IMR-90 (cell line): ENCODE measurements around the gene H1-8. TPM values are rescaled to one million over a fixed set of nuclear protein-coding genes. Genes with fewer than 3 reads are reported as not detected.

Experiments
- ATAC-seq: fragments of 200-7000 bp; cut with Tn5 transposase; 2 replicates; pipeline ENCODE4 v1.9.1; 2020; ENCODE audit warnings: low read depth, mild to moderate bottlenecking, moderate library complexity
- BruUV-seq: library from RNA; stranded (reverse); fragments of 400-500 nt; replicated peaks from 2 replicates; lab custom pipeline; 2021; lab: Mats Ljungman, UMichigan
- CTCF ChIA-PET: fragments of 300-600 bp; formaldehyde crosslinking; extraction: SDS; loops from one replicate; lab custom pipeline; 2021; ENCODE audit warnings: antibody characterized with exemption; lab: Yijun Ruan, JAX
- POLR2A ChIA-PET: fragments of 300-600 bp; sonication (Branson Sonifier 250); formaldehyde crosslinking; loops from one replicate; lab custom pipeline; 2022; ENCODE audit warnings: antibody characterized with exemption; ENCODE audit not compliant: unreplicated experiment; lab: Charles Lee
- DNase-seq: peaks from one replicate; pipeline ENCODE4 v3.0.0; 2013
- H2AFZ ChIP-seq: replicated peaks from 2 replicates; pipeline ENCODE3; 2013; ENCODE audit warnings: low read length, mild to moderate bottlenecking; ENCODE audit not compliant: poor library complexity
- H2AK5ac ChIP-seq: 2 replicates; pipeline ENCODE4 v1.6.1; 2013; ENCODE audit warnings: low read depth, low read length, inconsistent platforms
- H2AK9ac ChIP-seq: replicated peaks from 2 replicates; pipeline ENCODE3; 2013; ENCODE audit warnings: mild to moderate bottlenecking, low read depth, low read length, moderate library complexity; ENCODE audit not compliant: poor library complexity
- H2BK120ac ChIP-seq: 2 replicates; pipeline ENCODE4 v1.6.1; 2013; ENCODE audit warnings: low read depth, low read length, inconsistent platforms
- H2BK15ac ChIP-seq: 3 replicates; pipeline ENCODE4 v1.6.1; 2013; ENCODE audit warnings: low read depth, low read length, inconsistent platforms
- H2BK20ac ChIP-seq: 2 replicates; pipeline ENCODE4 v1.6.1; 2013; ENCODE audit warnings: low read depth, mild to moderate bottlenecking, inconsistent platforms, low read length, moderate library complexity
- H2BK5ac ChIP-seq: 2 replicates; pipeline ENCODE4 v1.6.1; 2013; ENCODE audit warnings: mild to moderate bottlenecking, low read depth, low read length, inconsistent platforms; ENCODE audit not compliant: poor library complexity, severe bottlenecking
- H3K14ac ChIP-seq: replicated peaks from 2 replicates; pipeline ENCODE4 v1.6.1; 2013; ENCODE audit warnings: low read depth, low read length, inconsistent platforms
- H3K18ac ChIP-seq: 2 replicates; pipeline ENCODE4 v1.6.1; 2013; ENCODE audit warnings: low read depth, low read length, control low read depth
- H3K23ac ChIP-seq: 2 replicates; pipeline ENCODE4 v1.6.1; 2013; ENCODE audit warnings: low read depth, low read length, inconsistent platforms
- H3K27ac ChIP-seq: 2 replicates; pipeline ENCODE4 v1.5.1; 2013; ENCODE audit warnings: mild to moderate bottlenecking, control low read depth, low read length; ENCODE audit not compliant: insufficient read depth
- H3K27me3 ChIP-seq: 2 replicates; pipeline ENCODE4 v1.6.1; 2013; ENCODE audit warnings: low read length; ENCODE audit not compliant: control insufficient read depth, insufficient read depth
- H3K36me3 ChIP-seq: 2 replicates; pipeline ENCODE4 v1.6.1; 2013; ENCODE audit warnings: low read length, mixed read lengths; ENCODE audit not compliant: control insufficient read depth, insufficient read depth
- H3K4ac ChIP-seq: 2 replicates; pipeline ENCODE4 v1.6.1; 2013; ENCODE audit warnings: low read depth, low read length, inconsistent platforms
- H3K4me1 ChIP-seq: 2 replicates; pipeline ENCODE4 v1.6.1; 2013; ENCODE audit warnings: low read length, mixed read lengths; ENCODE audit not compliant: control insufficient read depth, insufficient read depth
- H3K4me2 ChIP-seq: 2 replicates; pipeline ENCODE4 v1.6.1; 2013; ENCODE audit warnings: low read depth, mild to moderate bottlenecking, control low read depth, low read length, moderate library complexity
- H3K4me3 ChIP-seq: 2 replicates; pipeline ENCODE4 v1.5.1; 2013; ENCODE audit warnings: low read depth, mild to moderate bottlenecking, control low read depth, low read length, moderate library complexity; ENCODE audit not compliant: insufficient read depth
- H3K56ac ChIP-seq: 2 replicates; pipeline ENCODE4 v1.6.1; 2013; ENCODE audit warnings: low read length, inconsistent platforms; ENCODE audit not compliant: insufficient read depth; ENCODE audit errors: extremely low read depth
- H3K79me1 ChIP-seq, 2 experiments: 2 replicates each; pipeline ENCODE4 v1.6.1; 2013; ENCODE audit warnings: low read length in 2 of 2, inconsistent platforms in 1 of 2, low read depth in 1 of 2
- H3K9ac ChIP-seq: 2 replicates; pipeline ENCODE4 v1.6.1; 2013; ENCODE audit warnings: low read depth, low read length, control low read depth
- H3K9me1 ChIP-seq: 2 replicates; pipeline ENCODE4 v1.6.1; 2013; ENCODE audit warnings: low read length, inconsistent platforms; ENCODE audit not compliant: insufficient read depth
- H3K9me3 ChIP-seq: 2 replicates; pipeline ENCODE4 v1.6.1; 2013; ENCODE audit warnings: low read length; ENCODE audit not compliant: control insufficient read depth, insufficient read depth
- H4K20me1 ChIP-seq: 2 replicates; pipeline ENCODE4 v1.6.1; 2013; ENCODE audit warnings: low read length, inconsistent platforms; ENCODE audit not compliant: insufficient read depth
- H4K5ac ChIP-seq: 2 replicates; pipeline ENCODE4 v1.6.1; 2013; ENCODE audit warnings: mild to moderate bottlenecking, low read depth, low read length, control low read depth
- H4K8ac ChIP-seq, 2 experiments: 2 replicates each; pipeline ENCODE4 v1.6.1; 2013; ENCODE audit warnings: low read depth in 2 of 2, low read length in 2 of 2, control low read depth in 1 of 2, inconsistent platforms in 1 of 2
- H4K91ac ChIP-seq: 2 replicates; pipeline ENCODE4 v1.6.1; 2013; ENCODE audit warnings: low read depth, low read length, inconsistent platforms; ENCODE audit not compliant: insufficient read depth
- BHLHE40 ChIP-seq: fragments of 150-350 bp; IDR thresholded peaks from 2 replicates; pipeline ENCODE4 v1.6.1; 2016; ENCODE audit warnings: mild to moderate bottlenecking, low read depth, low read length
- CEBPB ChIP-seq: IDR thresholded peaks from 2 replicates; pipeline ENCODE4 v1.6.1; 2012; ENCODE audit warnings: low read depth, low read length, improper control_type of control experiment
- CHD1 ChIP-seq: IDR thresholded peaks from 2 replicates; pipeline ENCODE4 v1.6.1; 2012; ENCODE audit warnings: low read depth, low read length, improper control_type of control experiment
- CTCF ChIP-seq: conservative IDR thresholded peaks from 2 replicates; pipeline ENCODE4 v1.5.1; 2012; ENCODE audit warnings: mild to moderate bottlenecking, low read depth, low read length, improper control_type of control experiment
- ELK1 ChIP-seq: fragments of 150-350 bp; IDR thresholded peaks from 2 replicates; pipeline ENCODE4 v1.6.1; 2016; ENCODE audit warnings: low read depth, mild to moderate bottlenecking, low read length, moderate library complexity, borderline replicate concordance
- FOS ChIP-seq: fragments of 150-350 bp; IDR thresholded peaks from 2 replicates; pipeline ENCODE4 v1.6.1; 2016; ENCODE audit warnings: low read depth, low read length
- MXI1 ChIP-seq: IDR thresholded peaks from 2 replicates; pipeline ENCODE4 v1.6.1; 2012; ENCODE audit warnings: low read depth, mild to moderate bottlenecking, low read length, moderate library complexity, borderline replicate concordance
- NFE2L2 ChIP-seq: fragments of 150-350 bp; IDR thresholded peaks from 2 replicates; pipeline ENCODE4 v1.6.1; 2016; ENCODE audit warnings: low read depth, mild to moderate bottlenecking, low read length
- POLR2A ChIP-seq: IDR thresholded peaks from 2 replicates; pipeline ENCODE4 v1.6.1; 2012; ENCODE audit warnings: mild to moderate bottlenecking, low read depth, low read length
- RFX5 ChIP-seq: IDR thresholded peaks from 2 replicates; pipeline ENCODE4 v1.8.0; 2012; ENCODE audit warnings: low read depth, mild to moderate bottlenecking, low read length, moderate library complexity
- SMC3 ChIP-seq: fragments of 150-350 bp; IDR thresholded peaks from 2 replicates; pipeline ENCODE4 v1.6.1; 2016; ENCODE audit warnings: low read depth, mild to moderate bottlenecking, antibody characterized with exemption, low read length, moderate library complexity
- USF2 ChIP-seq: fragments of 150-350 bp; IDR thresholded peaks from 2 replicates; pipeline ENCODE4 v1.6.1; 2017; ENCODE audit warnings: mild to moderate bottlenecking, antibody characterized with exemption, low read length, low read depth
- WGBS, 2 experiments: methylation state at CpG; one replicate each; pipeline versions ENCODE4 v1.1.5 to v1.1.7; 2013; ENCODE audit warnings: missing lambda C conversion rate in 2 of 2; ENCODE audit not compliant: insufficient read length in 1 of 2; ENCODE audit errors: extremely low coverage in 2 of 2; 5-methylcytosine and 5-hydroxymethylcytosine counted together
- dilution Hi-C: fragments of 300-500 bp; cut with HindIII; formaldehyde crosslinking; loops from one replicate; pipeline ENCODE4 v1.14.3; 2018; ENCODE audit warnings: low sequenced_read_pairs; ENCODE audit not compliant: unreplicated experiment
- in situ Hi-C: fragments of 300-500 bp; cut with MboI; formaldehyde crosslinking; loops from 3 replicates; pipeline ENCODE4 v1.14.3; 2019; ENCODE audit warnings: low sequenced_read_pairs, inconsistent platforms, mixed read lengths
- intact Hi-C: fragments of 100-400 bp; cut with micrococcal nuclease; formaldehyde crosslinking; loops from 2 replicates; pipeline ENCODE4 v1.10.0; 2022
- polyA plus RNA-seq, 3 experiments: library from polyadenylated mRNA; depleted of rRNA; stranded (reverse); fragments of >200 nt; gene quantifications; 2 replicates each; pipeline ENCODE4 v1.2.3, GENCODE V29; 2012; ENCODE audit warnings: low replicate concordance in 1 of 3
- total RNA-seq: library from RNA; depleted of rRNA; stranded (reverse); fragments of >200 nt; gene quantifications from 2 replicates; pipeline ENCODE4 v1.2.3, GENCODE V29; 2012

The H1-8 gene
- total and polyA plus RNA-seq, 2 of the 4 experiments (the other 2 are of a cell fraction), result not detected

GRCh38 chr3:129522953-129523352 is 20.0 kb upstream of the H1-8 start:
- no peak overlapping the region for H3K14ac ChIP-seq
- peaks cover 2% of the 10 kb centered on the region; the same call in 1 of the 2 replicates for H3K4me1 ChIP-seq
- BruUV-seq, result no TSS peak
- ATAC-seq (no peak), DNase-seq (no peak)
- no peak overlapping the region for H4K8ac ChIP-seq
- peak overlapping the region; percentile 50 for H2AK9ac ChIP-seq
- no peak overlapping the region for H4K91ac ChIP-seq
- H2BK15ac ChIP-seq, result no peak overlapping the region
- no peaks in the 10 kb centered on the region for H3K79me1 ChIP-seq
- TF ChIP-seq RFX5, result no peak
- no peak for TF ChIP-seq CTCF
- TF ChIP-seq NFE2L2, result no peak
- TF ChIP-seq POLR2A, result no peak
- TF ChIP-seq MXI1, result no peak
- no peak for TF ChIP-seq SMC3
- TF ChIP-seq ELK1, result no peak
- TF ChIP-seq CHD1, result no peak
- no peak for TF ChIP-seq CEBPB
- no peak for TF ChIP-seq USF2
- no peak for TF ChIP-seq FOS
- no peak for TF ChIP-seq BHLHE40
- H3K4ac ChIP-seq, result no peak overlapping the region
- 100% methylated on average over 2 of the region's 5 CpGs; no CpG with 5 or more reads in 1 of the 2 experiments for WGBS, 2 experiments
- no peak overlapping the region for H3K18ac ChIP-seq
- no peaks in the 10 kb centered on the region for H4K20me1 ChIP-seq
- H4K5ac ChIP-seq, result no peak overlapping the region
- peaks cover under 1% of the 10 kb centered on the region; the same call in 1 of the 2 replicates for H3K9me1 ChIP-seq
- no peak overlapping the region for H3K23ac ChIP-seq
- intact Hi-C loops (no loop called here), dilution Hi-C loops (no loop called here), in situ Hi-C loops (no loop called here)
- no peak overlapping the region for H3K4me3 ChIP-seq
- no peak overlapping the region for H3K4me2 ChIP-seq
- H3K56ac ChIP-seq, result no peak overlapping the region
- no peak overlapping the region for H2BK5ac ChIP-seq
- no peak overlapping the region for H2AK5ac ChIP-seq
- H3K36me3 ChIP-seq, result peaks cover 2% of the 10 kb centered on the region; the same call in 1 of the 2 replicates
- H3K27ac ChIP-seq, result no peak overlapping the region
- no peaks in the 10 kb centered on the region for H3K9me3 ChIP-seq
- ChIA-PET CTCF (no interaction called here), POLR2A (no interaction called here)
- no peak overlapping the region for H3K9ac ChIP-seq
- no peak overlapping the region for H2AFZ ChIP-seq
- H3K27me3 ChIP-seq, result no peaks in the 10 kb centered on the region
- H2BK20ac ChIP-seq, result no peak overlapping the region
- H2BK120ac ChIP-seq, result no peak overlapping the region
